ENCODE results near the gene NISCH. TPM values are rescaled to one million over a fixed set of nuclear protein-coding genes. Genes with fewer than 3 reads are reported as not detected.

NISCH gene
- total RNA-seq, 1 experiment from 2014 or later, result 85.0 TPM

DNA sequence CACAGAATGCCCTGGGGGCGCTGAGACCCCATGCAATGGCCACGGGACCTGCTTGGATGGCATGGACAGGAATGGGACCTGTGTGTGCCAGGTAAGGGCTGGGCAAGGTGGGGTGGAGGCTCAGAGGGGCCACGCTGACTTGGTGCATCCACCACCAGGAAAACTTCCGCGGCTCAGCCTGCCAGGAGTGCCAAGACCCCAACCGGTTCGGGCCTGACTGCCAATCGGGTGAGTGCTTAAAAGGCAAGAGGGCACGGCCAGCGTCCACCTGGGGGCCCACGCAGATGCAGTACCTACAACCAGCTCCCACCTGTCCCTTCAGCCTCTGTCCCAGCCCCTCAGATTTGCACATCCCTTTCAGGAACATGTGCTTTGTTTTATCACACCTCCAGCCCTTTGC, 46.6 kb downstream of the NISCH start:
- ChIA-PET POLR2A (interaction anchor here (0.7 kb wide), 1 partner anchor 11 kb away, joined by 3 read pairs; no protein-coding TSS in a partner anchor), CTCF (interaction anchor here (1.6 kb wide), 1 partner anchor 9 kb away, joined by 5 read pairs; no protein-coding TSS in a partner anchor)
- Mint-ChIP-seq H3K36me3 (no peaks in the 10 kb centered on the region), H3K27ac (no peak overlapping the region), H3K27me3 (ENCODE audit: low read depth) (no peaks in the 10 kb centered on the region; the same call in 1 of the 2 replicates), H3K4me1 (peaks cover 2% of the 10 kb centered on the region; the same call in 1 of the 2 replicates), H3K4me3 (no peak overlapping the region), H3K9me3 (no peaks in the 10 kb centered on the region)
- TF ChIP-seq ZNF121 (CRISPR knock-in tag; IDR thresholded peaks at IDR 0.05) (no peak), NFE2L1 (CRISPR knock-in tag; IDR thresholded peaks at IDR 0.05) (no peak), TP53 (CRISPR knock-in tag; IDR thresholded peaks at IDR 0.05) (no peak), ZNF396 (CRISPR knock-in tag; IDR thresholded peaks at IDR 0.05; ENCODE audit: borderline replicate concordance) (no peak), FOXK1 (CRISPR knock-in tag; IDR thresholded peaks at IDR 0.05) (no peak), TCF7 (CRISPR knock-in tag; IDR thresholded peaks at IDR 0.05; ENCODE audit: low read depth) (no peak), CREM (CRISPR knock-in tag; IDR thresholded peaks at IDR 0.05) (no peak), RORB (CRISPR knock-in tag; IDR thresholded peaks at IDR 0.05) (no peak)
- TF ChIP-seq, protein P1, sequence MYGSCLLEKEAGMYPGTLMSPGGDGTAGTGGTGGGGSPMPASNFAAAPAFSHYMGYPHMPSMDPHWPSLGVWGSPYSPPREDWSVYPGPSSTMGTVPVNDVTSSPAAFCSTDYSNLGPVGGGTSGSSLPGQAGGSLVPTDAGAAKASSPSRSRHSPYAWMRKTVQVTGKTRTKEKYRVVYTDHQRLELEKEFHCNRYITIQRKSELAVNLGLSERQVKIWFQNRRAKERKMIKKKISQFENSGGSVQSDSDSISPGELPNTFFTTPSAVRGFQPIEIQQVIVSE (CRISPR knock-in tag; IDR thresholded peaks at IDR 0.05; ENCODE audit: borderline replicate concordance), result no peak
- TF ChIP-seq, protein P2, sequence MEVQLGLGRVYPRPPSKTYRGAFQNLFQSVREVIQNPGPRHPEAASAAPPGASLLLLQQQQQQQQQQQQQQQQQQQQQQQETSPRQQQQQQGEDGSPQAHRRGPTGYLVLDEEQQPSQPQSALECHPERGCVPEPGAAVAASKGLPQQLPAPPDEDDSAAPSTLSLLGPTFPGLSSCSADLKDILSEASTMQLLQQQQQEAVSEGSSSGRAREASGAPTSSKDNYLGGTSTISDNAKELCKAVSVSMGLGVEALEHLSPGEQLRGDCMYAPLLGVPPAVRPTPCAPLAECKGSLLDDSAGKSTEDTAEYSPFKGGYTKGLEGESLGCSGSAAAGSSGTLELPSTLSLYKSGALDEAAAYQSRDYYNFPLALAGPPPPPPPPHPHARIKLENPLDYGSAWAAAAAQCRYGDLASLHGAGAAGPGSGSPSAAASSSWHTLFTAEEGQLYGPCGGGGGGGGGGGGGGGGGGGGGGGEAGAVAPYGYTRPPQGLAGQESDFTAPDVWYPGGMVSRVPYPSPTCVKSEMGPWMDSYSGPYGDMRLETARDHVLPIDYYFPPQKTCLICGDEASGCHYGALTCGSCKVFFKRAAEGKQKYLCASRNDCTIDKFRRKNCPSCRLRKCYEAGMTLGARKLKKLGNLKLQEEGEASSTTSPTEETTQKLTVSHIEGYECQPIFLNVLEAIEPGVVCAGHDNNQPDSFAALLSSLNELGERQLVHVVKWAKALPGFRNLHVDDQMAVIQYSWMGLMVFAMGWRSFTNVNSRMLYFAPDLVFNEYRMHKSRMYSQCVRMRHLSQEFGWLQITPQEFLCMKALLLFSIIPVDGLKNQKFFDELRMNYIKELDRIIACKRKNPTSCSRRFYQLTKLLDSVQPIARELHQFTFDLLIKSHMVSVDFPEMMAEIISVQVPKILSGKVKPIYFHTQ (CRISPR knock-in tag; IDR thresholded peaks at IDR 0.05), result no peak
- TF ChIP-seq, protein P3, sequence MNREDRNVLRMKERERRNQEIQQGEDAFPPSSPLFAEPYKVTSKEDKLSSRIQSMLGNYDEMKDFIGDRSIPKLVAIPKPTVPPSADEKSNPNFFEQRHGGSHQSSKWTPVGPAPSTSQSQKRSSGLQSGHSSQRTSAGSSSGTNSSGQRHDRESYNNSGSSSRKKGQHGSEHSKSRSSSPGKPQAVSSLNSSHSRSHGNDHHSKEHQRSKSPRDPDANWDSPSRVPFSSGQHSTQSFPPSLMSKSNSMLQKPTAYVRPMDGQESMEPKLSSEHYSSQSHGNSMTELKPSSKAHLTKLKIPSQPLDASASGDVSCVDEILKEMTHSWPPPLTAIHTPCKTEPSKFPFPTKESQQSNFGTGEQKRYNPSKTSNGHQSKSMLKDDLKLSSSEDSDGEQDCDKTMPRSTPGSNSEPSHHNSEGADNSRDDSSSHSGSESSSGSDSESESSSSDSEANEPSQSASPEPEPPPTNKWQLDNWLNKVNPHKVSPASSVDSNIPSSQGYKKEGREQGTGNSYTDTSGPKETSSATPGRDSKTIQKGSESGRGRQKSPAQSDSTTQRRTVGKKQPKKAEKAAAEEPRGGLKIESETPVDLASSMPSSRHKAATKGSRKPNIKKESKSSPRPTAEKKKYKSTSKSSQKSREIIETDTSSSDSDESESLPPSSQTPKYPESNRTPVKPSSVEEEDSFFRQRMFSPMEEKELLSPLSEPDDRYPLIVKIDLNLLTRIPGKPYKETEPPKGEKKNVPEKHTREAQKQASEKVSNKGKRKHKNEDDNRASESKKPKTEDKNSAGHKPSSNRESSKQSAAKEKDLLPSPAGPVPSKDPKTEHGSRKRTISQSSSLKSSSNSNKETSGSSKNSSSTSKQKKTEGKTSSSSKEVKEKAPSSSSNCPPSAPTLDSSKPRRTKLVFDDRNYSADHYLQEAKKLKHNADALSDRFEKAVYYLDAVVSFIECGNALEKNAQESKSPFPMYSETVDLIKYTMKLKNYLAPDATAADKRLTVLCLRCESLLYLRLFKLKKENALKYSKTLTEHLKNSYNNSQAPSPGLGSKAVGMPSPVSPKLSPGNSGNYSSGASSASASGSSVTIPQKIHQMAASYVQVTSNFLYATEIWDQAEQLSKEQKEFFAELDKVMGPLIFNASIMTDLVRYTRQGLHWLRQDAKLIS (CRISPR knock-in tag; IDR thresholded peaks at IDR 0.05; ENCODE audit: borderline replicate concordance), result no peak
- TF ChIP-seq, protein P4, sequence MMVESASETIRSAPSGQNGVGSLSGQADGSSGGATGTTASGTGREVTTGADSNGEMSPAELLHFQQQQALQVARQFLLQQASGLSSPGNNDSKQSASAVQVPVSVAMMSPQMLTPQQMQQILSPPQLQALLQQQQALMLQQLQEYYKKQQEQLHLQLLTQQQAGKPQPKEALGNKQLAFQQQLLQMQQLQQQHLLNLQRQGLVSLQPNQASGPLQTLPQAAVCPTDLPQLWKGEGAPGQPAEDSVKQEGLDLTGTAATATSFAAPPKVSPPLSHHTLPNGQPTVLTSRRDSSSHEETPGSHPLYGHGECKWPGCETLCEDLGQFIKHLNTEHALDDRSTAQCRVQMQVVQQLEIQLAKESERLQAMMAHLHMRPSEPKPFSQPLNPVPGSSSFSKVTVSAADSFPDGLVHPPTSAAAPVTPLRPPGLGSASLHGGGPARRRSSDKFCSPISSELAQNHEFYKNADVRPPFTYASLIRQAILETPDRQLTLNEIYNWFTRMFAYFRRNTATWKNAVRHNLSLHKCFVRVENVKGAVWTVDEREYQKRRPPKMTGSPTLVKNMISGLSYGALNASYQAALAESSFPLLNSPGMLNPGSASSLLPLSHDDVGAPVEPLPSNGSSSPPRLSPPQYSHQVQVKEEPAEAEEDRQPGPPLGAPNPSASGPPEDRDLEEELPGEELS (CRISPR knock-in tag; IDR thresholded peaks at IDR 0.05), result no peak
- TF ChIP-seq, protein P5, sequence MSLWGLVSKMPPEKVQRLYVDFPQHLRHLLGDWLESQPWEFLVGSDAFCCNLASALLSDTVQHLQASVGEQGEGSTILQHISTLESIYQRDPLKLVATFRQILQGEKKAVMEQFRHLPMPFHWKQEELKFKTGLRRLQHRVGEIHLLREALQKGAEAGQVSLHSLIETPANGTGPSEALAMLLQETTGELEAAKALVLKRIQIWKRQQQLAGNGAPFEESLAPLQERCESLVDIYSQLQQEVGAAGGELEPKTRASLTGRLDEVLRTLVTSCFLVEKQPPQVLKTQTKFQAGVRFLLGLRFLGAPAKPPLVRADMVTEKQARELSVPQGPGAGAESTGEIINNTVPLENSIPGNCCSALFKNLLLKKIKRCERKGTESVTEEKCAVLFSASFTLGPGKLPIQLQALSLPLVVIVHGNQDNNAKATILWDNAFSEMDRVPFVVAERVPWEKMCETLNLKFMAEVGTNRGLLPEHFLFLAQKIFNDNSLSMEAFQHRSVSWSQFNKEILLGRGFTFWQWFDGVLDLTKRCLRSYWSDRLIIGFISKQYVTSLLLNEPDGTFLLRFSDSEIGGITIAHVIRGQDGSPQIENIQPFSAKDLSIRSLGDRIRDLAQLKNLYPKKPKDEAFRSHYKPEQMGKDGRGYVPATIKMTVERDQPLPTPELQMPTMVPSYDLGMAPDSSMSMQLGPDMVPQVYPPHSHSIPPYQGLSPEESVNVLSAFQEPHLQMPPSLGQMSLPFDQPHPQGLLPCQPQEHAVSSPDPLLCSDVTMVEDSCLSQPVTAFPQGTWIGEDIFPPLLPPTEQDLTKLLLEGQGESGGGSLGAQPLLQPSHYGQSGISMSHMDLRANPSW (CRISPR knock-in tag; conservative IDR thresholded peaks at IDR 0.05; ENCODE audit: low read depth), result no peak
- TF ChIP-seq, protein P6, sequence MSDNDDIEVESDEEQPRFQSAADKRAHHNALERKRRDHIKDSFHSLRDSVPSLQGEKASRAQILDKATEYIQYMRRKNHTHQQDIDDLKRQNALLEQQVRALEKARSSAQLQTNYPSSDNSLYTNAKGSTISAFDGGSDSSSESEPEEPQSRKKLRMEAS (CRISPR knock-in tag; IDR thresholded peaks at IDR 0.05), result no peak
- TF ChIP-seq, protein P7, sequence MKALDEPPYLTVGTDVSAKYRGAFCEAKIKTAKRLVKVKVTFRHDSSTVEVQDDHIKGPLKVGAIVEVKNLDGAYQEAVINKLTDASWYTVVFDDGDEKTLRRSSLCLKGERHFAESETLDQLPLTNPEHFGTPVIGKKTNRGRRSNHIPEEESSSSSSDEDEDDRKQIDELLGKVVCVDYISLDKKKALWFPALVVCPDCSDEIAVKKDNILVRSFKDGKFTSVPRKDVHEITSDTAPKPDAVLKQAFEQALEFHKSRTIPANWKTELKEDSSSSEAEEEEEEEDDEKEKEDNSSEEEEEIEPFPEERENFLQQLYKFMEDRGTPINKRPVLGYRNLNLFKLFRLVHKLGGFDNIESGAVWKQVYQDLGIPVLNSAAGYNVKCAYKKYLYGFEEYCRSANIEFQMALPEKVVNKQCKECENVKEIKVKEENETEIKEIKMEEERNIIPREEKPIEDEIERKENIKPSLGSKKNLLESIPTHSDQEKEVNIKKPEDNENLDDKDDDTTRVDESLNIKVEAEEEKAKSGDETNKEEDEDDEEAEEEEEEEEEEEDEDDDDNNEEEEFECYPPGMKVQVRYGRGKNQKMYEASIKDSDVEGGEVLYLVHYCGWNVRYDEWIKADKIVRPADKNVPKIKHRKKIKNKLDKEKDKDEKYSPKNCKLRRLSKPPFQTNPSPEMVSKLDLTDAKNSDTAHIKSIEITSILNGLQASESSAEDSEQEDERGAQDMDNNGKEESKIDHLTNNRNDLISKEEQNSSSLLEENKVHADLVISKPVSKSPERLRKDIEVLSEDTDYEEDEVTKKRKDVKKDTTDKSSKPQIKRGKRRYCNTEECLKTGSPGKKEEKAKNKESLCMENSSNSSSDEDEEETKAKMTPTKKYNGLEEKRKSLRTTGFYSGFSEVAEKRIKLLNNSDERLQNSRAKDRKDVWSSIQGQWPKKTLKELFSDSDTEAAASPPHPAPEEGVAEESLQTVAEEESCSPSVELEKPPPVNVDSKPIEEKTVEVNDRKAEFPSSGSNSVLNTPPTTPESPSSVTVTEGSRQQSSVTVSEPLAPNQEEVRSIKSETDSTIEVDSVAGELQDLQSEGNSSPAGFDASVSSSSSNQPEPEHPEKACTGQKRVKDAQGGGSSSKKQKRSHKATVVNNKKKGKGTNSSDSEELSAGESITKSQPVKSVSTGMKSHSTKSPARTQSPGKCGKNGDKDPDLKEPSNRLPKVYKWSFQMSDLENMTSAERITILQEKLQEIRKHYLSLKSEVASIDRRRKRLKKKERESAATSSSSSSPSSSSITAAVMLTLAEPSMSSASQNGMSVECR (CRISPR knock-in tag; IDR thresholded peaks at IDR 0.05; ENCODE audit: borderline replicate concordance), result no peak
- TF ChIP-seq, protein P8, sequence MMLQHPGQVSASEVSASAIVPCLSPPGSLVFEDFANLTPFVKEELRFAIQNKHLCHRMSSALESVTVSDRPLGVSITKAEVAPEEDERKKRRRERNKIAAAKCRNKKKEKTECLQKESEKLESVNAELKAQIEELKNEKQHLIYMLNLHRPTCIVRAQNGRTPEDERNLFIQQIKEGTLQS (CRISPR knock-in tag; conservative IDR thresholded peaks at IDR 0.05), result no peak
- DNase-seq (ENCODE audit: low spot score), result no peak
- ATAC-seq, result no peak
